ENCODE measurements around the gene MATK. TPM values are rescaled to one million over a fixed set of nuclear protein-coding genes. Genes with fewer than 3 reads are reported as not detected.

MATK gene
- total and polyA plus RNA-seq, 2 donors: 12.0 to 16.2 TPM

DNA sequence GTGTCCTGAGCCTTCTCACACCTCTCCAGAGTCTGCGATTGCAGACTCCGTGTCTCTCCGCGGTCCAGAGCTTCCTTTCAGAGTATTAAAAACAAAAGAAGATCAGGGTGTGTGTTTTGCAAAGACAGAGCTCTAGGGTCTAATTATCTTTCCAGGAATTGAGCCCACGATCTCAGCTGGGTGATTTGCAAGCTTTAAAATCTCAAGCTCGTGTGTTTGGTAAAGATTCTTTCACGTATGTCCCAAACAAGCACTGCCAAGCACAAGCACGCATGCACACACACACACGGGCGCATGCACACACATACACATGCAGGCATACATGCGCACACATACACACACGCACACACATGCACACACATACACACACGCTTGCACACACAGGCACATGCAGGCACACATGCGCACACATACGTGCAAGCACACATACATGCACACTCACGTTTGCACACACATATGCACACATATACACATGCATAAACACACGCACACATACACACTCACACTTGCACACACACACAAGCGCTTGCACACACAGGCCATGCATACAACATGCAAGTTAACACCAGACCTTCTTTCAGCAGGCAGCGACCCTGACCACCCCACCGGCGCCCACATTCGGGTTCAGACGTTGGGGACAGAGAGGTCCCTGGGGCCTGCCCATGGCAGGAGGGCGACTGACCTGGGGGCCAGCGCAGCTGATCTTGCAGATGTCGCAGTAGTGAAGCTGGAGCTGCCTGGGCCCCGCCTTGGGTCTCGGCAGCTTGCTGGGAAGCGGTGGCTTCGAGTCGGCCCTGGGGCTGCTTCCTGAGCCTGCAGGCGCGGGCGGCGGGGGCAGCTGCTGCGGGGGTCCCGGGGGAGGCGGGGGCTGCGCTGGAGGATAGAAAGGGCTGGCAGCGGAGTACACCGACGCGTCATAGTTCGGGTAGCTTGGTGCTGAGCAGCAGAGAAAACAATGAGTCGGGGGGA is 44.7 kb upstream of the MATK start:
- peaks cover 0 to 17% of the 10 kb centered on the region in 2 donors for H3K27me3 ChIP-seq (ENCODE audit: control insufficient read depth in 2 of 2, insufficient read depth in 1 of 2, low read length in 1 of 2)
- no peak overlapping the region for H3K27ac ChIP-seq (ENCODE audit: low read depth in 1 of 2, low read length in 1 of 2)
- H3K36me3 ChIP-seq (ENCODE audit: control insufficient read depth in 2 of 2, insufficient read depth in 2 of 2, low read length in 1 of 2): no peaks in the 10 kb centered on the region
- H3K4me1 ChIP-seq (ENCODE audit: control insufficient read depth in 2 of 2, insufficient read depth in 2 of 2, low read length in 2 of 2): no peaks in the 10 kb centered on the region
- no peaks in the 10 kb centered on the region for H3K9me3 ChIP-seq (ENCODE audit: control insufficient read depth in 2 of 2, insufficient read depth in 1 of 2, low read length in 1 of 2)
- DNase-seq (ENCODE audit: low read depth in 6 of 9, low spot score in 9 of 9): no peak
- 77% methylated on average over 45 of the region's 45 CpGs for WGBS
- H3K4me3 ChIP-seq (ENCODE audit: low read length in 2 of 2): no peak overlapping the region

DNA sequence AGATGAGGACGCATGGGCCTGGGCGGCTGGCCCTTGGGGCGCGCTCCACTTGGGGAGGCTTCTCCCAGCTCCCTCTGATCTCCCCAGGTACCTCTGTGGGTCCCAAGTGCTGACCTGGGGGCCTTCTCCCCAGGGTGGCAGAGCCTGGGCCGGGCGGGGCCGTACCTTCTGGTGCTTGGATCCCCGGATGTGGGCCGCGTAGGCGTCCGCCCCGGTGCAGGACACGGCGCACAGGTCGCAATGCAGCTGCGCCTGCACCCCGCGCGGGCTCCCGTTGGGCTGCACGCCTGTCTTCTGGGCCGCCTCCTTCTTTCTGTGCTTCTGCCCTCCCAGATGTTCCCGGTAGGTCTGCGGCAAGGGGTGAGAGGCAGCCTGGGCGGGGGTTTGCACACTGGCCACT is 41.1 kb upstream of the MATK start:
- WGBS: 98% methylated on average over 26 of the region's 26 CpGs
- DNase-seq (ENCODE audit: low read depth in 6 of 9, low spot score in 9 of 9): no peak

DNA sequence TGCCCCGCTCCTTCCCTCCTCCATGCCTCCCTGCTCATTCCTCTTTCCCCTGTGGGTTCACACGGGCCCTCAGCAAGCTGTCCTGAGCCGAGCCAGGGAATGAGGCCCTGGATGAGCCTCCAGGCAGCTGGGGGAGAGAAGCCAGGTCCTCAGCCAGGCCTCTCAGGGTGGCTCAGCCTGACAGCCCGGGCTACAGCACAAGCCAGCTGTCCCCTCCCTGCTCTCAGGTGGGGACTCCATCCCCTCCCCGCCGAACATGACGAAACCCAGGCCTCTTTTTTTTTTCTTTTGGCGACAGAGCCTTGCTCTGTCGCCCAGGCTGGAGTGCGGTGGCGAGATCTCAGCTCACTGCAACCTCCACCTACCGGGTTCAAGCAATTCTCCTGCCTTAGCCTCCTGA is 40.0 kb upstream of the MATK start:
- no peaks in the 10 kb centered on the region for H3K36me3 ChIP-seq (ENCODE audit: control insufficient read depth in 2 of 2, insufficient read depth in 2 of 2, low read length in 1 of 2)
- H3K27me3 ChIP-seq (ENCODE audit: control insufficient read depth in 2 of 2, insufficient read depth in 1 of 2, low read length in 1 of 2): peaks cover 4 to 16% of the 10 kb centered on the region in 2 donors
- H3K4me3 ChIP-seq (ENCODE audit: low read length in 2 of 2): no peak overlapping the region
- no peak for DNase-seq (ENCODE audit: low read depth in 6 of 9, low spot score in 9 of 9)
- H3K9me3 ChIP-seq (ENCODE audit: control insufficient read depth in 2 of 2, insufficient read depth in 1 of 2, low read length in 1 of 2): peaks cover 0 to 6% of the 10 kb centered on the region in 2 donors
- no peak overlapping the region for H3K27ac ChIP-seq (ENCODE audit: low read depth in 1 of 2, low read length in 1 of 2)
- peaks cover 0 to 7% of the 10 kb centered on the region in 2 donors for H3K4me1 ChIP-seq (ENCODE audit: control insufficient read depth in 2 of 2, insufficient read depth in 2 of 2, low read length in 2 of 2)
- 83% methylated on average over 12 of the region's 12 CpGs for WGBS

More for the DNA sequence above, 41.1 kb upstream of the MATK start:
- Histone ChIP-seq H3K27ac (ENCODE audit: low read depth in 1 of 2, low read length in 1 of 2) (no peak overlapping the region), H3K4me3 (ENCODE audit: low read length in 2 of 2) (no peak overlapping the region), H3K4me1 (ENCODE audit: control insufficient read depth in 2 of 2, insufficient read depth in 2 of 2, low read length in 2 of 2) (no peaks in the 10 kb centered on the region), H3K27me3 (ENCODE audit: control insufficient read depth in 2 of 2, insufficient read depth in 1 of 2, low read length in 1 of 2) (peaks cover 4 to 21% of the 10 kb centered on the region in 2 donors), H3K9me3 (ENCODE audit: control insufficient read depth in 2 of 2, insufficient read depth in 1 of 2, low read length in 1 of 2) (no peaks in the 10 kb centered on the region), H3K36me3 (ENCODE audit: control insufficient read depth in 2 of 2, insufficient read depth in 2 of 2, low read length in 1 of 2) (no peaks in the 10 kb centered on the region)

DNA sequence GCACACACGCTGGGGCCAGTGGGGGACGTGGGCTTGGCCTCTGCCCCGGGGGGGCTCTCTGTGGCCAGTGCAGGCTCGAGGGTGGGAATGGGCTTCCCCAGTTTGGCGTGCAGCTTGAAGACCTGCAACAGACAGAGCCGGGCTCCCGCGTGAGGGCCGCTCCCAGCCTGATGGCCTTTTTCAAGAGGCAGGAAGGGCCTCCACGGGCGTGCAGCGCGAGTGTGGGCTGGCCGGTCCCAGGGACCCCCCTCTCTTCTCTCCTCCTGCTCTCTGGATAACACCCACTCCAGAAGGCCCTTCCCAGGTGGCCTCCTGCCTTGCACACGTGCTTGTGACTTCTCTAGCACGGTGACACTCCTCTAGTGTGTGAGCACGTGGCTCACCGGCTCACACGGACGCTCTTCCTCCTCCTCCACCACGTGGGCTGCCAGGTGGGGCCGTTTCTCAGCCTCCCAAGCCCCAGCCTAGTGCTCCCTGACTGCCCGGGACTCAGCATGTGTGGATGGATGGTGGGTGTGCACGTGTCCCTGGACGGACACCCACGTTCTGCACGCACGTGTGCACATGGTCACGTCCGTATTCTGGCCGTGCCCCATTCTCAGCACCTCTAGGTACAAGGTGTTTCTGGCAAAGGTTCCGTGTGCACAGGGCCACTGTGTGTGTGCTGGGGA is 39.2 kb upstream of the MATK start:
- DNase-seq (ENCODE audit: low read depth in 6 of 9, low spot score in 9 of 9): no peak
- Histone ChIP-seq H3K4me3 (ENCODE audit: low read length in 2 of 2) (no peak overlapping the region), H3K9me3 (ENCODE audit: control insufficient read depth in 2 of 2, insufficient read depth in 1 of 2, low read length in 1 of 2) (peaks cover 0 to 6% of the 10 kb centered on the region in 2 donors), H3K36me3 (ENCODE audit: control insufficient read depth in 2 of 2, insufficient read depth in 2 of 2, low read length in 1 of 2) (no peaks in the 10 kb centered on the region), H3K27ac (ENCODE audit: low read depth in 1 of 2, low read length in 1 of 2) (no peak overlapping the region), H3K27me3 (ENCODE audit: control insufficient read depth in 2 of 2, insufficient read depth in 1 of 2, low read length in 1 of 2) (peaks cover 4 to 11% of the 10 kb centered on the region in 2 donors), H3K4me1 (ENCODE audit: control insufficient read depth in 2 of 2, insufficient read depth in 2 of 2, low read length in 2 of 2) (peaks cover 0 to 7% of the 10 kb centered on the region in 2 donors)
- WGBS: 87% methylated on average over 32 of the region's 32 CpGs

DNA sequence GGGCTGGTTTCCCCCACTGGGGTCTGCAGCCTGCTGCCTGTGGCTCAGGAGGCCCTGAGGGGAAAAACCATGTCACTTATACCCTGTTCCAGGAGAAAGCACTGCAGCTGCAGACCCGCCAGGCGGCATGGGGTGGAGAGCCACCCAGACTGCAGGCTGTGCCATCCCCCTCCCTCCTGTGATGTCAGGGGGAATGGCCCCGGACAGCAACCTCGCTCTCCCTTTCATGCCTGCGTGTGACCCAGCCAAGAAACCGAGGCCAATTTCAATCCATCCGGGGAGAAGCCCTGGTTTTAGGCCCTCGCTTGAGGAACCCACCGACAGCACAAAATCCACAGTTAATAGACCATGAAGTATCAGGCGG is 37.2 kb upstream of the MATK start:
- WGBS: 94% methylated on average over 10 of the region's 10 CpGs
- H3K36me3 ChIP-seq (ENCODE audit: control insufficient read depth in 2 of 2, insufficient read depth in 2 of 2, low read length in 1 of 2): no peaks in the 10 kb centered on the region
- H3K27ac ChIP-seq (ENCODE audit: low read depth in 1 of 2, low read length in 1 of 2): no peak overlapping the region
- no peak overlapping the region for H3K4me3 ChIP-seq (ENCODE audit: low read length in 2 of 2)
- peaks cover 4 to 14% of the 10 kb centered on the region in 2 donors for H3K27me3 ChIP-seq (ENCODE audit: control insufficient read depth in 2 of 2, insufficient read depth in 1 of 2, low read length in 1 of 2)
- no peak for DNase-seq (ENCODE audit: low read depth in 6 of 9, low spot score in 9 of 9)
- peaks cover 0 to 15% of the 10 kb centered on the region in 2 donors for H3K4me1 ChIP-seq (ENCODE audit: control insufficient read depth in 2 of 2, insufficient read depth in 2 of 2, low read length in 2 of 2)
- peaks cover 0 to 6% of the 10 kb centered on the region in 2 donors for H3K9me3 ChIP-seq (ENCODE audit: control insufficient read depth in 2 of 2, insufficient read depth in 1 of 2, low read length in 1 of 2)

DNA sequence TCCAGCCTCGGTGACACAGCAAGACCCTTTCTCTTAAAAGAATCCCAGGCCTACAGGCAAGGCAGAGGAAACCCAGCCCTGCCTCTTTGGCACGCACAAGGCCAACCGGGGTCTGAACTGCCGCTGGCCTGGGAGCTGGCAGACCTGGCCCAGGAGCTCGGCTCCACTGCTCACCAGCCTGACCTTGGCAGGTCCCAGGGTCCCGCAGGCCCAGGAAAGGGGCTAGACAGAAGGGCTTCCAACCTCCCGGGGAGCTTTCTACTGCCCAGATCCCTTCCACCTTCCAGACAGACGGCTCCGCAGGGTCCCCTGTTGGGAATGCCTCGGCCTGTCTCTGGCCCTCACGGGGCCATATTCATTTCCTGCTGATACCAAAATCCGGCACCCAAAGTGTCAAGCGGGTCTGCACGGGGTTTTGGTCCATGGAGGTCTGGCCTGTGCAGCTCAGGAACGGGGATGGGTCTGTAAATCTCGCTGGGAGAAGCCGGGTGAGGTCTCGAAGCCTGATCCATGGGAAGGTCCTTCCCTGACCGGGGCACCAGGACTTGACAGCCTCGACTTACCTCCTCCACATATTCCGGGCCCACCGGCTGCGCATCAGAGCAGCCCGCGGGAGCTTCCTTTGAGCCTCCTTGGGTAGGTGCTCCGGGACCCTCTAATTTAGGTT is 36.6 kb upstream of the MATK start:
- no peak for DNase-seq (ENCODE audit: low read depth in 6 of 9, low spot score in 9 of 9)
- H3K4me3 ChIP-seq (ENCODE audit: low read length in 2 of 2): no peak overlapping the region
- WGBS: 96% methylated on average over 26 of the region's 26 CpGs
- no peak overlapping the region for H3K27ac ChIP-seq (ENCODE audit: low read depth in 1 of 2, low read length in 1 of 2)
- H3K27me3 ChIP-seq (ENCODE audit: control insufficient read depth in 2 of 2, insufficient read depth in 1 of 2, low read length in 1 of 2): peaks cover 4 to 14% of the 10 kb centered on the region in 2 donors
- peaks cover 0 to 6% of the 10 kb centered on the region in 2 donors for H3K9me3 ChIP-seq (ENCODE audit: control insufficient read depth in 2 of 2, insufficient read depth in 1 of 2, low read length in 1 of 2)
- peaks cover 0 to 19% of the 10 kb centered on the region in 2 donors for H3K4me1 ChIP-seq (ENCODE audit: control insufficient read depth in 2 of 2, insufficient read depth in 2 of 2, low read length in 2 of 2)
- H3K36me3 ChIP-seq (ENCODE audit: control insufficient read depth in 2 of 2, insufficient read depth in 2 of 2, low read length in 1 of 2): no peaks in the 10 kb centered on the region

DNA sequence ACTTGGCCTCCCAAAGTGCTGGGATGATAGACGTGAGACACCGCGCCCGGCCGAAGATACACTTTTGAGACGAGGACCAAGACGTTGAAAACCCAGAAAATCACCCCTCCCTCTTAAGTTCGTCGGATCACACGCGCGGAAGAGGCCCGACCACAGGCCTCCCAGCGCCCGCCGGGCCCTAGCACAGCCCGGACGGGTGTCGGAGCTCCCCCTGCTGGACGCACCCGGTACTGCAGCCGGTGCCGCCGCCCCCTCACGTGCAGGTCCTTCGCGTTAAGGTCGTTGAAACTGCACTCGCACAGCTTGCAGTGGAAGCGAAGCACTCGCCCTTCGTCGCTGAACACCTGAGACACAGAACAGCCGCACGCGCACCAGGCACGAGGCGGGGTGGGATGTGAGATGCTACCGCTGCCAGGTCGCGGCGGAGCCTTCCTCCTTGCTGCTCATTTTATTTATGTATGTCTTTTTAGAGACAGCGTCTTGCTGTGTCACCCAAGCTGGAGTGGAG is 35.7 kb upstream of the MATK start:
- Histone ChIP-seq H3K27me3 (ENCODE audit: control insufficient read depth in 2 of 2, insufficient read depth in 1 of 2, low read length in 1 of 2) (peaks cover 4 to 14% of the 10 kb centered on the region in 2 donors), H3K4me1 (ENCODE audit: control insufficient read depth in 2 of 2, insufficient read depth in 2 of 2, low read length in 2 of 2) (peaks cover 0 to 20% of the 10 kb centered on the region in 2 donors), H3K27ac (ENCODE audit: low read depth in 1 of 2, low read length in 1 of 2) (no peak overlapping the region), H3K36me3 (ENCODE audit: control insufficient read depth in 2 of 2, insufficient read depth in 2 of 2, low read length in 1 of 2) (no peaks in the 10 kb centered on the region), H3K4me3 (ENCODE audit: low read length in 2 of 2) (no peak overlapping the region), H3K9me3 (ENCODE audit: control insufficient read depth in 2 of 2, insufficient read depth in 1 of 2, low read length in 1 of 2) (peaks cover 0 to 6% of the 10 kb centered on the region in 2 donors)
- DNase-seq (ENCODE audit: low read depth in 6 of 9, low spot score in 9 of 9): peak in 8 of 9 donors; percentile 48 to 87 (median 67)
- WGBS: 10% methylated on average over 43 of the region's 43 CpGs

DNA sequence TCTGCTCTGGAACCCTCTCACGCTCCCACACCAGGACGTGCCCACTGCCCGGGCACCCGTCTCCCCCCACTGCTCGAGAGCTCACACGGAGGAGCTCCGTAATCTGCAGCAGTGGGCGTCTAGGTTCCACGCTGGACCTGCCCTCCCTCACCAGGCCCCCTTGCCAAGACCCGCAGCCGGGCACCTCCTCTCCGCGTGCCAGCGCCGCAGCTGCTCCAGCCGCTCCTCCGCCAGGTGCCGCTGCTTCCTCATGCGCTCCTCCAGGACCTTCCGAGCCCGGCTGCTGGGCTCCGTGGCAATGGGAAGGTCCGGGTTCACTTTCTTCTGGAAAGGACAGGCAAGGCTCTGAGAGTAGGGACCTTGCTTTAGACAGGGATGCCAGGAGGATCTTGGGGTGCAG is 35.0 kb upstream of the MATK start:
- 98% methylated on average over 23 of the region's 23 CpGs for WGBS
- Histone ChIP-seq H3K27ac (ENCODE audit: low read depth in 1 of 2, low read length in 1 of 2) (no peak overlapping the region), H3K4me1 (ENCODE audit: control insufficient read depth in 2 of 2, insufficient read depth in 2 of 2, low read length in 2 of 2) (peaks cover 0 to 20% of the 10 kb centered on the region in 2 donors), H3K36me3 (ENCODE audit: control insufficient read depth in 2 of 2, insufficient read depth in 2 of 2, low read length in 1 of 2) (no peaks in the 10 kb centered on the region), H3K9me3 (ENCODE audit: control insufficient read depth in 2 of 2, insufficient read depth in 1 of 2, low read length in 1 of 2) (peaks cover 0 to 6% of the 10 kb centered on the region in 2 donors), H3K27me3 (ENCODE audit: control insufficient read depth in 2 of 2, insufficient read depth in 1 of 2, low read length in 1 of 2) (peaks cover 4 to 14% of the 10 kb centered on the region in 2 donors), H3K4me3 (ENCODE audit: low read length in 2 of 2) (no peak overlapping the region)
- no peak for DNase-seq (ENCODE audit: low read depth in 6 of 9, low spot score in 9 of 9)
